NCI-H128 (cell line): ENCODE measurements around the gene RCOR2.
"Not testable (repeated sequence)": the region's sequence is repeated elsewhere in the genome, so short reads cannot be mapped to it uniquely, and the experiment has no call there.

ENCODE experiments used
- DNase-seq: peaks from one replicate; lab custom pipeline; 2025; ENCODE audit not compliant: unreplicated experiment; lab: John Stamatoyannopoulos, UW

RCOR2 gene

GRCh38 chr11:63879598-63880402 lies 37.2 kb downstream of the RCOR2 start:
- DNase-seq: no peak

DNA sequence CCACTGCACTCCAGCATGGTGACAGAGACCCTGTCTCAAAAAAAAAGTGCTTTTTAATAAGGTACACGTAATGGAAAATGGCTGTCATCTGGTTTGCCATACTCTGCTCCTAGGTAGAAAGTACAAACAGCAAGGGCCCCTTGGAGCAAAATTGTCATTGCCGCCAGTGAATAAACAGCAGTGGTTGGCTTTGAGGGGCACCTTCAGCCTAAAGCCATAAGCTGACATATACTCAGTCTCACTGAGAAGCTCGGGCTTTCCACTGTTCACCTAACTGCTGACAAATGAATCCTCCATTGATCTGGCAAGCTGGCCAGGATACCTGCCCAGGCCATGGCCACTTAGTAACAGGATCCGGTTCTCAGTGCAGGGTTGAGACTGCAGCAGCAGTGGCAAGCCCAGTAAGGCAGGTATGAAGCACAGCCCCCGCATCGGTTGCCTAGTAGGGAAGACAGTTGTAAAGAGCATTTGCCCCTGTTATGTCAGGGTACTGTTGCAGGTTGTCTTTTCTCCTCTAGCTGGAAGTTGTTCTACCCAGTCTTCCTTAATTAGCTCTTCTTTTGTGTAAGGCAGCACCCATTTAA lies 39.2 kb downstream of the RCOR2 start:
- no peak for DNase-seq

- no peak for DNase-seq
These were observed 40.3 kb downstream of the RCOR2 start for GRCh38 chr11:63876616-63877015.

DNA sequence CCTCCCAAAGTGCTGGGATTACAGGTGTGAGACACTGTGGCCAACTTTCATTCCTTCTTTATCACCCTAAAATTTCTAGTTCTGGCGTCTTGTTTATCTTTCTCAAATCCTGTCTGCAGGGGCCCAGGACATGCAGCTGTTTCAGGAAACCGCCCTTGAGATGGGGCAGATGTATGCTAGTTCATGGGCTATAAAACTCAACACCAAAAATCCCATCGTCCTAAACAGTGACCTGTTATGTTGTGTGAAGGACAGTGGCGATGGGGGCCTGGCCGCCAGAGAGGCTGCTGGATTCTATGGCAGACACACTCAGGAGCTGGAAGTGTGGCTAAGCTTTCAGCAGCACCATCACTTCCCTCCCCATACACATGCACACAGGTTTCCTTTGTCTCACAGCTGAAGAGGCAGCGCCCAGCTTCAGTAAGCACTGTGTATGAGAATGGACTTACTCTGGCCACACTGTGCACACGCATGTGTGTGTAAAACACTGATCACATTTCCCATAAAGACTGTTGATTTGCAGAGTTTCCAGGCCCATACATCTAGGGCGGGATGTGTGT lies 41.4 kb downstream of the RCOR2 start:
- DNase-seq: no peak

DNA sequence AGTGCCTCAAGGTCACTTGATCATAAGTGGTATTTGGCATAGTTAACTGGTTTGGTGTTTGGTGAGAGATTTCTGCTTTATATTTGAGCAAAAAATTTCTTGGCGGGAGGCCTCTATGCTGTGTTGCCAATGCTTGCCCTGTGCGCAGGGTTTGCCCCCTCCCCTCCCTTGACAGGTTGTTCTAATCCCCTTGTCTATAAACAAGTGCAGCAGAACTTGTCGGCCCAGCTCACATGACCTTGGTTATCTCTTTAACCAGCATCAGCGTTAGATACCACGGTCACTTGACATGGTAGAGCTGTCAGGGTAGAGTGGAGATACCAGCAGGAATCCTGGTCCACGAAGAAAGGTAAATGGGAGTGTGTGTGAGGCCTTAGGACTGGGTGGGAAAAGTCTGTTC lies 42.5 kb downstream of the RCOR2 start:
- DNase-seq: no peak

GRCh38 chr11:63873311-63873710 lies 43.7 kb downstream of the RCOR2 start:
- DNase-seq: no peak

DNA sequence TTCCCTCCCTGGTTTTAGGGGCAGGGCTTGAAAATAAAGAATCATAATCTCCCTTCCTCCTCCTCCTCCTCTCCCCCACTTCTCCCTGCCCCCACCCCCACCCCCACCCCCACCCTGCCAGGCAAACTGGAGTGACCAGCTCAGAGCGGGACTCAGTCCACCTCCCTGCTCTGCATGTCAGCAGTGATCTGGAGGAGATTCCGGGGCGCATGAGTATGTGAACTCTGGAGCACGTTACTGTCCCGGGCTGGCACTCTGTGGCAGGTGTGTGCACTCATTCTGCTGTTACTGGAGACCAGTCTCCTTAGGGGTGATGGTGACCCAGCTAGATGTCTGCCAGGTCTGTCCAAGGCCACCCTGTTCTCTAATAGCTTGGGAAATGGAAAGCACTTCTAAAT lies 44.2 kb downstream of the RCOR2 start:
- DNase-seq: no peak

GRCh38 chr11:63871962-63872799 lies 44.8 kb downstream of the RCOR2 start:
- DNase-seq: no peak

- no peak for DNase-seq
These were observed 46.4 kb downstream of the RCOR2 start for GRCh38 chr11:63870351-63871140.

GRCh38 chr11:63869683-63870082 lies 47.3 kb downstream of the RCOR2 start:
- DNase-seq: no peak

GRCh38 chr11:63869171-63869591 lies 47.8 kb downstream of the RCOR2 start:
- DNase-seq: no peak

GRCh38 chr11:63868399-63869064 lies 48.4 kb downstream of the RCOR2 start:
- DNase-seq: no peak

DNA sequence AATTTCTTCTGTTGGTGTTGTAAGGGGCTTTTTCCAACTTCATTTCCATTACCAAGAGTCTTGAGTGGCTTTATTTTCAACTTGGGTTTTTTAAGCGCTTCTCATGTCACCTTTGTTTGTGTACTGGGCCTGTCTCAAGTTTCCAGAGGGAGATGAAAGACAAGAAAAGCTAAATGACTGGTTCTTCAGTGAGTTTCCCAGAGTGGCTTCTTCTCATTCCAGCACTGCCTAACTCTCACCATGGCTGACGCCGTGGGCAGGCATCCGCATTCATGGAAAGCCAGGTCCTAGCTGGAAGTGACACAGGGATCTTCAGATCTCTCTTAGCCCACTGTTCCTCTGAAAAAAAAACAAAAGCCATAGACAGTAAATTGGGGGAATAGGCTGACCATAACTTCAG lies 49.5 kb downstream of the RCOR2 start:
- DNase-seq: no peak

DNA sequence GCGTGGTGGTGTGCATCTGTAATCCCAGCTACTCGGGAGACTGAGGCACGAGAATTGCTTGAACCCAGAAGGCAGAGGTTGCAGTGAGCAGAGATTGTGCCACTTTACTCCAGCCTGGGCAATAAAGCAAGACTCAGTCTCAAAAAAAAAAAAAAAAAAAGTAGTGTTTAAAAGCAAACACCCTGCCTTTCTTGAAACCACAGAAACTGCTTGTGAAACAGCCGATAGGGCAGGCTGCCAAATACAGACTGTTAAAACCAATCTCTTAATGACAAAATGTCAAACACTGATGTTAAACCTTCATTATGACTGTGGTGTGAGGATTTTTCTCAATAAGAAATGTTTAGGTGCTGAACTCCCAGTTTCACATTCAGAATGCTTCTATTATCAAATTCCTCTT lies 50.8 kb downstream of the RCOR2 start:
- DNase-seq: no peak

DNA sequence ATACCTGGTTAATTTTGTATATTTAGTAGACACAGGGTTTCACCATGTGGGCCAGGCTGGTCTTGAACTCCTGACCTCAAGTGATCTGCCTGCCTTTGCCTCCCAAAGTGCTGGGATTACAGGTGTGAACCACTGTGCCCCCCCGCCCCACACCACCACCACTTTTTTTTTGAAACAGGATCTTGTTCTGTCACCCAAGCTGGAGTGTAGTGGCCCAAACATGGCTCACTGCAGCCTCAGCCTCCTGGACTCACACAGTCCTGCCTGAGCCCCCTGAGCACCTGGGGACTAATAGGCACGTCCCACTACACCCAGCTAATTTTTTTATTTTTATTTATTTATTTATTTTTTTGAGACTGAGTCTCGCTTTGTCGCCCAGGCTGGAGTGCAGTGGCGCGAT lies 53.3 kb downstream of the RCOR2 start:
- DNase-seq: not testable (repeated sequence)

GRCh38 chr11:63862923-63863322 lies 54.0 kb downstream of the RCOR2 start:
- no peak for DNase-seq
